H1 (cell line): ENCODE measurements around the gene CLEC2A. TPM values are rescaled to one million over a fixed set of nuclear protein-coding genes. Genes with fewer than 3 reads are reported as not detected.

ENCODE experiments used
- CBX8 ChIP-seq: fragments of 300-800, 300-1000 bp; sonication (generic); IDR thresholded peaks from 2 replicates; pipeline ENCODE4 v1.7.1; 2016; ENCODE audit warnings: low read depth, low read length, borderline replicate concordance
- CTBP2 ChIP-seq: IDR thresholded peaks from 2 replicates; pipeline ENCODE4 v1.7.0; 2011; ENCODE audit warnings: borderline replicate concordance, mild to moderate bottlenecking, moderate library complexity, mixed read lengths, low read length; ENCODE audit not compliant: insufficient read depth, insufficient read length
- EP300 ChIP-seq, 2 experiments: IDR thresholded peaks; 1 replicate in 1 of 2; 2 replicates in 1 of 2; pipeline ENCODE4 v1.6.1; 2011 to 2012; ENCODE audit warnings: low read depth in 2 of 2, low read length in 2 of 2, mild to moderate bottlenecking in 2 of 2, borderline replicate concordance in 1 of 2, inconsistent platforms in 1 of 2, moderate library complexity in 1 of 2
- EZH2 ChIP-seq: fragments of 200-600 bp; sonication (generic); IDR thresholded peaks from 2 replicates; pipeline ENCODE4 v1.7.1; 2012; ENCODE audit warnings: low read depth, mild to moderate bottlenecking, moderate library complexity, low read length, inconsistent platforms; ENCODE audit not compliant: severe bottlenecking
- KDM1A ChIP-seq: fragments of 200-600, 300-600 bp; sonication (generic); IDR thresholded peaks from 2 replicates; pipeline ENCODE4 v1.7.1; 2016; ENCODE audit warnings: mild to moderate bottlenecking, low read length, borderline replicate concordance
- POLR2A ChIP-seq, 2 experiments: IDR thresholded peaks; 1 replicate in 1 of 2; 2 replicates in 1 of 2; pipeline ENCODE4 v1.6.1; 2011; ENCODE audit warnings: low read depth in 2 of 2, low read length in 2 of 2, mild to moderate bottlenecking in 2 of 2; ENCODE audit errors: control extremely low read depth in 1 of 2
- RBBP5 ChIP-seq: IDR thresholded peaks from 2 replicates; pipeline ENCODE4 v1.7.1; 2012; ENCODE audit warnings: low read depth, mild to moderate bottlenecking, inconsistent platforms, low read length, moderate library complexity, borderline replicate concordance
- SP1 ChIP-seq: IDR thresholded peaks from 2 replicates; pipeline ENCODE4 v1.6.1; 2011; ENCODE audit warnings: low read depth, low read length
- SUZ12 ChIP-seq: fragments of 200-600 bp; sonication (generic); IDR thresholded peaks from 2 replicates; pipeline ENCODE4 v1.6.1; 2012; ENCODE audit warnings: mild to moderate bottlenecking, inconsistent platforms, low read length, moderate library complexity, mixed read lengths
- polyA plus RNA-seq, 7 experiments: library from polyadenylated mRNA; depleted of rRNA in 3 of 7; stranded (reverse) in 5 of 7; unstranded in 2 of 7; fragments of >200 nt in 5 of 7; fragments of 200-250 nt in 2 of 7; gene quantifications; 1 replicate in 5 of 7; 2 replicates in 1 of 7; 4 replicates in 1 of 7; pipeline versions ENCODE4 v1.2.1 to v1.2.3, GENCODE V29; 2011 to 2013; ENCODE audit warnings: missing spikeins in 2 of 7, mixed read lengths in 2 of 7
- total RNA-seq: library from RNA; stranded (reverse); fragmentation: NEBNext Ultra II Directional; extraction: Animal tissue kit (Norgen Biotek cat#: 25700); gene quantifications from 2 replicates; pipeline ENCODE4 v1.2.1, GENCODE V29; 2021
- TF ChIP-seq, protein P1 (sequence below): fragments of 300-600 bp; sonication (generic); IDR thresholded peaks from 2 replicates; pipeline ENCODE4 v1.7.1; 2012; ENCODE audit warnings: low read length, moderate library complexity, mild to moderate bottlenecking, inconsistent platforms; ENCODE audit not compliant: insufficient replicate concordance
- TF ChIP-seq, protein P2 (sequence below): IDR thresholded peaks from 2 replicates; pipeline ENCODE4 v1.6.1; 2011; ENCODE audit warnings: low read depth, mild to moderate bottlenecking, low read length; ENCODE audit not compliant: insufficient read depth

Gene CLEC2A
- total and polyA plus RNA-seq, 2 of the 8 experiments (the other 6 are each of a cell fraction or from before 2014, with no cell fraction given): 0.63 to 3.7 TPM

GRCh38 chr12:9867531-9867930, 64.6 kb downstream of the CLEC2A start (continued):
- TF ChIP-seq, protein P1, sequence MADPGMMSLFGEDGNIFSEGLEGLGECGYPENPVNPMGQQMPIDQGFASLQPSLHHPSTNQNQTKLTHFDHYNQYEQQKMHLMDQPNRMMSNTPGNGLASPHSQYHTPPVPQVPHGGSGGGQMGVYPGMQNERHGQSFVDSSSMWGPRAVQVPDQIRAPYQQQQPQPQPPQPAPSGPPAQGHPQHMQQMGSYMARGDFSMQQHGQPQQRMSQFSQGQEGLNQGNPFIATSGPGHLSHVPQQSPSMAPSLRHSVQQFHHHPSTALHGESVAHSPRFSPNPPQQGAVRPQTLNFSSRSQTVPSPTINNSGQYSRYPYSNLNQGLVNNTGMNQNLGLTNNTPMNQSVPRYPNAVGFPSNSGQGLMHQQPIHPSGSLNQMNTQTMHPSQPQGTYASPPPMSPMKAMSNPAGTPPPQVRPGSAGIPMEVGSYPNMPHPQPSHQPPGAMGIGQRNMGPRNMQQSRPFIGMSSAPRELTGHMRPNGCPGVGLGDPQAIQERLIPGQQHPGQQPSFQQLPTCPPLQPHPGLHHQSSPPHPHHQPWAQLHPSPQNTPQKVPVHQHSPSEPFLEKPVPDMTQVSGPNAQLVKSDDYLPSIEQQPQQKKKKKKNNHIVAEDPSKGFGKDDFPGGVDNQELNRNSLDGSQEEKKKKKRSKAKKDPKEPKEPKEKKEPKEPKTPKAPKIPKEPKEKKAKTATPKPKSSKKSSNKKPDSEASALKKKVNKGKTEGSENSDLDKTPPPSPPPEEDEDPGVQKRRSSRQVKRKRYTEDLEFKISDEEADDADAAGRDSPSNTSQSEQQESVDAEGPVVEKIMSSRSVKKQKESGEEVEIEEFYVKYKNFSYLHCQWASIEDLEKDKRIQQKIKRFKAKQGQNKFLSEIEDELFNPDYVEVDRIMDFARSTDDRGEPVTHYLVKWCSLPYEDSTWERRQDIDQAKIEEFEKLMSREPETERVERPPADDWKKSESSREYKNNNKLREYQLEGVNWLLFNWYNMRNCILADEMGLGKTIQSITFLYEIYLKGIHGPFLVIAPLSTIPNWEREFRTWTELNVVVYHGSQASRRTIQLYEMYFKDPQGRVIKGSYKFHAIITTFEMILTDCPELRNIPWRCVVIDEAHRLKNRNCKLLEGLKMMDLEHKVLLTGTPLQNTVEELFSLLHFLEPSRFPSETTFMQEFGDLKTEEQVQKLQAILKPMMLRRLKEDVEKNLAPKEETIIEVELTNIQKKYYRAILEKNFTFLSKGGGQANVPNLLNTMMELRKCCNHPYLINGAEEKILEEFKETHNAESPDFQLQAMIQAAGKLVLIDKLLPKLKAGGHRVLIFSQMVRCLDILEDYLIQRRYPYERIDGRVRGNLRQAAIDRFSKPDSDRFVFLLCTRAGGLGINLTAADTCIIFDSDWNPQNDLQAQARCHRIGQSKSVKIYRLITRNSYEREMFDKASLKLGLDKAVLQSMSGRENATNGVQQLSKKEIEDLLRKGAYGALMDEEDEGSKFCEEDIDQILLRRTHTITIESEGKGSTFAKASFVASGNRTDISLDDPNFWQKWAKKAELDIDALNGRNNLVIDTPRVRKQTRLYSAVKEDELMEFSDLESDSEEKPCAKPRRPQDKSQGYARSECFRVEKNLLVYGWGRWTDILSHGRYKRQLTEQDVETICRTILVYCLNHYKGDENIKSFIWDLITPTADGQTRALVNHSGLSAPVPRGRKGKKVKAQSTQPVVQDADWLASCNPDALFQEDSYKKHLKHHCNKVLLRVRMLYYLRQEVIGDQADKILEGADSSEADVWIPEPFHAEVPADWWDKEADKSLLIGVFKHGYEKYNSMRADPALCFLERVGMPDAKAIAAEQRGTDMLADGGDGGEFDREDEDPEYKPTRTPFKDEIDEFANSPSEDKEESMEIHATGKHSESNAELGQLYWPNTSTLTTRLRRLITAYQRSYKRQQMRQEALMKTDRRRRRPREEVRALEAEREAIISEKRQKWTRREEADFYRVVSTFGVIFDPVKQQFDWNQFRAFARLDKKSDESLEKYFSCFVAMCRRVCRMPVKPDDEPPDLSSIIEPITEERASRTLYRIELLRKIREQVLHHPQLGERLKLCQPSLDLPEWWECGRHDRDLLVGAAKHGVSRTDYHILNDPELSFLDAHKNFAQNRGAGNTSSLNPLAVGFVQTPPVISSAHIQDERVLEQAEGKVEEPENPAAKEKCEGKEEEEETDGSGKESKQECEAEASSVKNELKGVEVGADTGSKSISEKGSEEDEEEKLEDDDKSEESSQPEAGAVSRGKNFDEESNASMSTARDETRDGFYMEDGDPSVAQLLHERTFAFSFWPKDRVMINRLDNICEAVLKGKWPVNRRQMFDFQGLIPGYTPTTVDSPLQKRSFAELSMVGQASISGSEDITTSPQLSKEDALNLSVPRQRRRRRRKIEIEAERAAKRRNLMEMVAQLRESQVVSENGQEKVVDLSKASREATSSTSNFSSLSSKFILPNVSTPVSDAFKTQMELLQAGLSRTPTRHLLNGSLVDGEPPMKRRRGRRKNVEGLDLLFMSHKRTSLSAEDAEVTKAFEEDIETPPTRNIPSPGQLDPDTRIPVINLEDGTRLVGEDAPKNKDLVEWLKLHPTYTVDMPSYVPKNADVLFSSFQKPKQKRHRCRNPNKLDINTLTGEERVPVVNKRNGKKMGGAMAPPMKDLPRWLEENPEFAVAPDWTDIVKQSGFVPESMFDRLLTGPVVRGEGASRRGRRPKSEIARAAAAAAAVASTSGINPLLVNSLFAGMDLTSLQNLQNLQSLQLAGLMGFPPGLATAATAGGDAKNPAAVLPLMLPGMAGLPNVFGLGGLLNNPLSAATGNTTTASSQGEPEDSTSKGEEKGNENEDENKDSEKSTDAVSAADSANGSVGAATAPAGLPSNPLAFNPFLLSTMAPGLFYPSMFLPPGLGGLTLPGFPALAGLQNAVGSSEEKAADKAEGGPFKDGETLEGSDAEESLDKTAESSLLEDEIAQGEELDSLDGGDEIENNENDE: no peak
- no peak for TF ChIP-seq CTBP2
- no peak for TF ChIP-seq RBBP5
- TF ChIP-seq KDM1A: no peak
- no peak for TF ChIP-seq SP1
- TF ChIP-seq CBX8: no peak
- TF ChIP-seq, protein P2, sequence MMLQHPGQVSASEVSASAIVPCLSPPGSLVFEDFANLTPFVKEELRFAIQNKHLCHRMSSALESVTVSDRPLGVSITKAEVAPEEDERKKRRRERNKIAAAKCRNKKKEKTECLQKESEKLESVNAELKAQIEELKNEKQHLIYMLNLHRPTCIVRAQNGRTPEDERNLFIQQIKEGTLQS: no peak
- no peak for TF ChIP-seq EP300 (IDR thresholded peaks at IDR 0.05; ENCODE audit: borderline replicate concordance in 1 of 2, low read depth in 2 of 2, low read length in 2 of 2)
- TF ChIP-seq EZH2: no peak
- no peak for TF ChIP-seq SUZ12
- TF ChIP-seq POLR2A (IDR thresholded peaks at IDR 0.05; ENCODE audit: control extremely low read depth in 1 of 2, low read depth in 2 of 2, low read length in 2 of 2): no peak
